Measurements from ENCODE around the gene DLGAP1.

- TF ChIP-seq, protein P1, sequence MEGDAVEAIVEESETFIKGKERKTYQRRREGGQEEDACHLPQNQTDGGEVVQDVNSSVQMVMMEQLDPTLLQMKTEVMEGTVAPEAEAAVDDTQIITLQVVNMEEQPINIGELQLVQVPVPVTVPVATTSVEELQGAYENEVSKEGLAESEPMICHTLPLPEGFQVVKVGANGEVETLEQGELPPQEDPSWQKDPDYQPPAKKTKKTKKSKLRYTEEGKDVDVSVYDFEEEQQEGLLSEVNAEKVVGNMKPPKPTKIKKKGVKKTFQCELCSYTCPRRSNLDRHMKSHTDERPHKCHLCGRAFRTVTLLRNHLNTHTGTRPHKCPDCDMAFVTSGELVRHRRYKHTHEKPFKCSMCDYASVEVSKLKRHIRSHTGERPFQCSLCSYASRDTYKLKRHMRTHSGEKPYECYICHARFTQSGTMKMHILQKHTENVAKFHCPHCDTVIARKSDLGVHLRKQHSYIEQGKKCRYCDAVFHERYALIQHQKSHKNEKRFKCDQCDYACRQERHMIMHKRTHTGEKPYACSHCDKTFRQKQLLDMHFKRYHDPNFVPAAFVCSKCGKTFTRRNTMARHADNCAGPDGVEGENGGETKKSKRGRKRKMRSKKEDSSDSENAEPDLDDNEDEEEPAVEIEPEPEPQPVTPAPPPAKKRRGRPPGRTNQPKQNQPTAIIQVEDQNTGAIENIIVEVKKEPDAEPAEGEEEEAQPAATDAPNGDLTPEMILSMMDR (IDR thresholded peaks at IDR 0.05; ENCODE audit: low read length) = no peak
- TF ChIP-seq EZH2 (IDR thresholded peaks at IDR 0.05; ENCODE audit: borderline replicate concordance, low read length) = no peak
These were observed 579.7 kb downstream of the DLGAP1 start for GRCh38 chr18:3875376-3875775.

Measured in OCI-LY1 (cell line).